Liver (tissue), 9 donors: ENCODE measurements around the gene FOXN3. TPM values are rescaled to one million over a fixed set of nuclear protein-coding genes. Genes with fewer than 3 reads are reported as not detected.

ENCODE experiments used
- DNase-seq: peaks from one replicate; pipeline ENCODE4 v3.0.0-alpha.2; 2017; ENCODE audit warnings: low spot score
- H3K27ac ChIP-seq, 2 donors: one replicate each; pipeline ENCODE4 v1.7.0; 2013; ENCODE audit warnings: inconsistent platforms in 2 of 2, low read length in 2 of 2, control low read depth in 1 of 2, low read depth in 1 of 2, mild to moderate bottlenecking in 1 of 2
- H3K27me3 ChIP-seq, 4 donors: one replicate each; pipeline versions ENCODE4 v1.6.1 to v1.7.0; 2013; ENCODE audit warnings: low read length in 3 of 4, inconsistent platforms in 1 of 4, mild to moderate bottlenecking in 1 of 4, moderate library complexity in 1 of 4; ENCODE audit not compliant: control insufficient read depth in 4 of 4, insufficient read depth in 4 of 4
- H3K36me3 ChIP-seq, 4 donors: one replicate each; pipeline versions ENCODE4 v1.6.1 to v1.7.0; 2013; ENCODE audit warnings: low read length in 3 of 4, mild to moderate bottlenecking in 3 of 4, low read depth in 1 of 4, moderate library complexity in 1 of 4; ENCODE audit not compliant: control insufficient read depth in 4 of 4, insufficient read depth in 3 of 4
- H3K4me1 ChIP-seq, 4 donors: one replicate each; pipeline versions ENCODE4 v1.6.1 to v1.7.0; 2013; ENCODE audit warnings: low read length in 3 of 4, mild to moderate bottlenecking in 3 of 4, moderate library complexity in 1 of 4; ENCODE audit not compliant: control insufficient read depth in 4 of 4, insufficient read depth in 4 of 4
- H3K4me3 ChIP-seq, 3 donors: one replicate each; pipeline versions ENCODE4 v1.6.1 to v1.7.0; 2013; ENCODE audit warnings: low read length in 3 of 3, control low read depth in 1 of 3, low read depth in 1 of 3, mild to moderate bottlenecking in 1 of 3
- H3K9ac ChIP-seq, 2 donors: one replicate each; pipeline ENCODE4 v1.7.0; 2013; ENCODE audit warnings: low read length in 2 of 2, mild to moderate bottlenecking in 2 of 2, moderate library complexity in 2 of 2, control low read depth in 1 of 2, low read depth in 1 of 2
- H3K9me3 ChIP-seq, 4 donors: one replicate each; pipeline versions ENCODE4 v1.6.1 to v1.7.0; 2013; ENCODE audit warnings: low read length in 3 of 4; ENCODE audit not compliant: control insufficient read depth in 4 of 4
- ATF3 ChIP-seq: IDR thresholded peaks from 2 replicates; pipeline ENCODE4 v1.6.1; 2016; ENCODE audit warnings: antibody characterized with exemption
- CTCF ChIP-seq: fragments of 150-350 bp; IDR thresholded peaks from 2 replicates; pipeline ENCODE4 v1.5.1; 2017; ENCODE audit warnings: improper control_type of control experiment, low read depth, low read length; ENCODE audit not compliant: missing input control
- EGR1 ChIP-seq, 2 donors: IDR thresholded peaks; 2 replicates each; pipeline ENCODE4 v1.6.1; 2016 to 2018; ENCODE audit warnings: antibody characterized with exemption in 2 of 2, low read depth in 2 of 2
- FOXA1 ChIP-seq: IDR thresholded peaks from 2 replicates; pipeline ENCODE4 v1.6.1; 2016; ENCODE audit warnings: antibody characterized with exemption
- FOXA2 ChIP-seq: IDR thresholded peaks from 2 replicates; pipeline ENCODE4 v1.6.1; 2016; ENCODE audit warnings: antibody characterized with exemption
- GABPA ChIP-seq, 2 donors: IDR thresholded peaks in 1 of 2; conservative IDR thresholded peaks in 1 of 2; 2 replicates each; pipeline ENCODE4 v1.6.1; 2016; ENCODE audit warnings: antibody characterized with exemption in 2 of 2, mild to moderate bottlenecking in 1 of 2, moderate library complexity in 1 of 2
- HNF4A ChIP-seq, 2 donors: conservative IDR thresholded peaks; 2 replicates each; pipeline ENCODE4 v1.6.1; 2016; ENCODE audit warnings: antibody characterized with exemption in 2 of 2, mild to moderate bottlenecking in 2 of 2
- HNF4G ChIP-seq: IDR thresholded peaks from 2 replicates; pipeline ENCODE4 v1.6.1; 2016; ENCODE audit warnings: antibody characterized with exemption
- JUND ChIP-seq, 2 donors: IDR thresholded peaks; 2 replicates each; pipeline ENCODE4 v1.6.1; 2016; ENCODE audit warnings: antibody characterized with exemption in 2 of 2
- MAX ChIP-seq: IDR thresholded peaks from 2 replicates; pipeline ENCODE4 v1.6.1; 2016; ENCODE audit warnings: antibody characterized with exemption
- NR2F2 ChIP-seq: IDR thresholded peaks from 2 replicates; pipeline ENCODE4 v1.6.1; 2016; ENCODE audit warnings: antibody characterized with exemption
- RAD21 ChIP-seq, 2 donors: IDR thresholded peaks; 2 replicates each; pipeline ENCODE4 v1.6.1; 2016; ENCODE audit warnings: antibody characterized with exemption in 2 of 2, mild to moderate bottlenecking in 2 of 2
- REST ChIP-seq: IDR thresholded peaks from 2 replicates; pipeline ENCODE4 v1.6.1; 2016; ENCODE audit warnings: antibody characterized with exemption, mild to moderate bottlenecking
- RXRA ChIP-seq, 2 donors: IDR thresholded peaks; 2 replicates each; pipeline ENCODE4 v1.6.1; 2017 to 2018; ENCODE audit warnings: antibody characterized with exemption in 2 of 2, mild to moderate bottlenecking in 1 of 2
- SP1 ChIP-seq: IDR thresholded peaks from 2 replicates; pipeline ENCODE4 v1.6.1; 2018; ENCODE audit warnings: antibody characterized with exemption, mild to moderate bottlenecking
- TAF1 ChIP-seq: conservative IDR thresholded peaks from 2 replicates; pipeline ENCODE4 v1.6.1; 2016; ENCODE audit warnings: antibody characterized with exemption, mild to moderate bottlenecking
- YY1 ChIP-seq: IDR thresholded peaks from 2 replicates; pipeline ENCODE4 v1.6.1; 2016; ENCODE audit warnings: antibody characterized with exemption, mild to moderate bottlenecking
- ZBTB33 ChIP-seq: IDR thresholded peaks from 2 replicates; pipeline ENCODE4 v1.6.1; 2016; ENCODE audit warnings: antibody characterized with exemption
- WGBS: extraction: QIAGEN DNeasy Blood & Tissue Kit; methylation state at CpG from one replicate; pipeline ENCODE4 v1.1.7; 2013; 5-methylcytosine and 5-hydroxymethylcytosine counted together
- polyA plus RNA-seq, 2 donors: library from polyadenylated mRNA; stranded (reverse) in 1 of 2; unstranded in 1 of 2; fragments of 200-250 nt in 1 of 2; fragments of >200 nt in 1 of 2; fragmentation: Nextera tagmentation in 1 of 2; extraction: Ambion mirVana in 1 of 2; gene quantifications; one replicate each; pipeline versions ENCODE4 v1.2.1 to v1.2.3, GENCODE V29; 2013 to 2015
- total RNA-seq, 2 donors: library from RNA; depleted of rRNA; stranded (reverse); fragments of >200 nt; gene quantifications; one replicate each; pipeline ENCODE4 v1.2.3, GENCODE V29; 2014
- donor health status: healthy.
- donor health status: healthy.
- donor health status: healthy.
- donor health status: healthy.
- donor health status: healthy.

FOXN3 gene
- total and polyA plus RNA-seq, 4 donors, result 17.8 to 44.8 (median 35.3) TPM

- no peak for DNase-seq
- Histone ChIP-seq H3K9me3 (no peaks in the 10 kb centered on the region), H3K36me3 (no peaks in the 10 kb centered on the region), H3K9ac (no peak overlapping the region), H3K4me3 (no peak overlapping the region), H3K27me3 (no peaks in the 10 kb centered on the region), H3K4me1 (peaks cover 0 to 26% (median 10%) of the 10 kb centered on the region in 4 donors), H3K27ac (peak overlapping the region; percentile 52 to 60)
- 43% methylated on average over 6 of the region's 6 CpGs for WGBS
- TF ChIP-seq YY1 (peak; percentile 35), ATF3 (no peak), CTCF (no peak), HNF4A (conservative IDR thresholded peaks at IDR 0.05) (peak; percentile 51 to 61), RAD21 (IDR thresholded peaks at IDR 0.05) (peak in 1 of 2 donors; percentile 43), GABPA (IDR thresholded peaks at IDR 0.05 in 1 of 2, conservative IDR thresholded peaks at IDR 0.05 in 1 of 2) (no peak), ZBTB33 (no peak), RXRA (IDR thresholded peaks at IDR 0.05) (peak; percentile 16 to 57), REST (no peak), HNF4G (no peak), NR2F2 (peak; percentile 62), FOXA2 (no peak), TAF1 (no peak), JUND (IDR thresholded peaks at IDR 0.05) (no peak), SP1 (no peak), FOXA1 (no peak), MAX (no peak), EGR1 (IDR thresholded peaks at IDR 0.05; ENCODE audit: low read depth in 2 of 2) (no peak)
These were observed 147.6 kb downstream of the FOXN3 start for GRCh38 chr14:89269404-89269803.
